PC-9 (cell line): ENCODE data around the gene DOCK2.

Experiments
- EZH2 ChIP-seq: fragments of 200-600 bp; sonication (generic); IDR thresholded peaks from 2 replicates; pipeline ENCODE4 v1.8.0; 2017; ENCODE audit warnings: antibody characterized with exemption, low read depth
- TF ChIP-seq, protein P1 (sequence below): fragments of 200-600 bp; sonication (generic); conservative IDR thresholded peaks from 2 replicates; pipeline ENCODE4 v1.6.1; 2017; ENCODE audit warnings: mixed run types, antibody characterized with exemption, mild to moderate bottlenecking, moderate library complexity

DNA sequence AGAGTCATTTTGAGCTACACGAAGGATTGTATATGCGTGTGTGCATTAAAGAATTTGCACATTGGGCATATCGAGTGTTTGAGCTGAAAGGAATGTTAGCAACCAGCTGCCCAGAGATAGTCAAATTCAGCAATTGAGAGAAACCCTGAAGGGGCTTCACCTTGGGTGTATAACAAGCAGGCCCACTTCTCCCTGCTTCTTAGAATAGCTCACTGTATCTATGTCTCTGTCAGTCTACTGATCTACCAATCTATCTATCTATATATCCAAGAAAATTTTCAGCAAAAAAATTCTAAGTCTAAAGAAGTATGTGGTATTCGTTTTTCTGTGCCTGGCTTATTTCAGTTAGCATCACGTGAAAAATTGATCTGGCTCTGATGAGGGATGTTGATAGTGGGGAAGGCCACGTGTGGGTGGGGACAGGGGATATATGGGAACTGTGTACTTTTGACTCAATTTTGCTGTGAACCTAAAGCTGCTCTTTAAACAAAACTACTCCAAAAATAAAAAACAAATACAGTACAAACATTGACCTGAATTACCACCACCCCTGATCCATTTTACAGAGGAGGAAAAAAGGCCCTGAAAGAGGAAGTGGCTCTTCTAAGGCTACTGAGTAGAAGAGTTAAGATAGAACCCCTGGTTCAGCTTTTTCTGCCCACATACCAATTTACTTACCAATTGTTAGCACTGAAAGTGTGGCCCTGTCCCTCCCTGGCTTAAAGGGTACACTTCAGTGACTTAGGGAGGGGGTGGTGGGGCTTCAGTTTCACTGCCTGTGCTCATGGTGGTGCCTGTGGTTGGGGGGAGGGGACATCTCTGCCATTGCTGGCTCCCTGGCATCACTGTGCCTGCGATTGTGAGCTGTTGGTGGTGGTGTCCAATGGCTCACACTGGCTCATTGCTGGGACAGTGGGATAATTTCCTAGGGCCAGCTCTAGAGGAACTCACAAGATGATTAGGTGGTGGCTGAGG, 141.8 kb downstream of the DOCK2 start:
- TF ChIP-seq, protein P1, sequence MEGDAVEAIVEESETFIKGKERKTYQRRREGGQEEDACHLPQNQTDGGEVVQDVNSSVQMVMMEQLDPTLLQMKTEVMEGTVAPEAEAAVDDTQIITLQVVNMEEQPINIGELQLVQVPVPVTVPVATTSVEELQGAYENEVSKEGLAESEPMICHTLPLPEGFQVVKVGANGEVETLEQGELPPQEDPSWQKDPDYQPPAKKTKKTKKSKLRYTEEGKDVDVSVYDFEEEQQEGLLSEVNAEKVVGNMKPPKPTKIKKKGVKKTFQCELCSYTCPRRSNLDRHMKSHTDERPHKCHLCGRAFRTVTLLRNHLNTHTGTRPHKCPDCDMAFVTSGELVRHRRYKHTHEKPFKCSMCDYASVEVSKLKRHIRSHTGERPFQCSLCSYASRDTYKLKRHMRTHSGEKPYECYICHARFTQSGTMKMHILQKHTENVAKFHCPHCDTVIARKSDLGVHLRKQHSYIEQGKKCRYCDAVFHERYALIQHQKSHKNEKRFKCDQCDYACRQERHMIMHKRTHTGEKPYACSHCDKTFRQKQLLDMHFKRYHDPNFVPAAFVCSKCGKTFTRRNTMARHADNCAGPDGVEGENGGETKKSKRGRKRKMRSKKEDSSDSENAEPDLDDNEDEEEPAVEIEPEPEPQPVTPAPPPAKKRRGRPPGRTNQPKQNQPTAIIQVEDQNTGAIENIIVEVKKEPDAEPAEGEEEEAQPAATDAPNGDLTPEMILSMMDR, result no peak
- no peak for TF ChIP-seq EZH2
